ENCODE measurements around the gene PHTF1.
A peak's percentile ranks its signal among the peaks of the same experiment; 100 is the strongest.
"Not testable (repeated sequence)": the region's sequence is repeated elsewhere in the genome, so short reads cannot be mapped to it uniquely, and the experiment has no call there.

Gene PHTF1

DNA sequence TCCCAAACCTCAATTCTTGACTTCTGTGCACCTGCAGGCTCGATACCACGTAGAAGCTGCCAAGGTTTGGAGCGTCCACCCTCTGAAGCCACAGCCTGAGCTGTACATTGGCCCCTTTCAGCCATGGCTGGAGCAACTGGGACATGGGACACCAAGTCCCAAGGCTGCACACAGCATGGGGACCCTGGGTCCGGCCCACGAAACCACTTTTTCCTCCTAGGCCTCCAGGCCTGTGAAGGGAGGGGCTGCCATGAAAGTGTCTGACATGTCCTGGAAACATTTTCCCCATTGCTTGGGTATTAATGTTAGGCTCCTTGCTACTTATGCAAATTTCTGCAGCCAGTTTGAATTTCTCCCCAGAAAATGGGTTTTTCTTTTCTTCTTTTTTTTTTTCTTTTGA is 40.7 kb downstream of the PHTF1 start:
- not testable (repeated sequence) for DNase-seq (ENCODE audit: low read depth, low spot score)

- DNase-seq (ENCODE audit: low read depth, low spot score), result not testable (repeated sequence)
Measured at GRCh38 chr1:113717506-113717905, 41.8 kb downstream of the PHTF1 start.

GRCh38 chr1:113714606-113715269 is 44.5 kb downstream of the PHTF1 start:
- DNase-seq (ENCODE audit: low read depth, low spot score), result no peak

DNA sequence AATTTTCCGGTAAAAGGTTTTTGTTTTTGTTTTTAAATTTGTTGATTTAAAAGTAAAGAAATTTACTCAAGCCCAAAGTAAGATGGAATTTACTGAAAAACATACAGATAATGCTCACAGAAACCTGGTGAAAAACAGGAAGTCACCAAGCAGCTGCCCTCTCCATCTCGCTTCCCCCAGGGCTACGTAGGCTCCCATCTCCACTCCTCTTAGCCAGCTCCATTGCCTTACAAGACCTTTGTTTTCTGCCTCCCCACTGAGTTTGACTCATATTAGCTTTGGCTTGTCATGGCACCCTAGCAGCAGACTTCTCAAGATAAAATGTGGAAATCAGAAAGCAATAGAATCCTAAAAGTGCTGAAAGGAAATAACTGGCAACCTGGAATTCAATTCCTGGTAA is 57.9 kb downstream of the PHTF1 start:
- DNase-seq (ENCODE audit: low read depth, low spot score), result peak; percentile 33

- DNase-seq (ENCODE audit: low read depth, low spot score), result no peak
Measured at GRCh38 chr1:113694910-113695309, 64.4 kb downstream of the PHTF1 start.

- DNase-seq (ENCODE audit: low read depth, low spot score), result no peak
Measured at GRCh38 chr1:113692824-113693431, 66.4 kb downstream of the PHTF1 start.

DNA sequence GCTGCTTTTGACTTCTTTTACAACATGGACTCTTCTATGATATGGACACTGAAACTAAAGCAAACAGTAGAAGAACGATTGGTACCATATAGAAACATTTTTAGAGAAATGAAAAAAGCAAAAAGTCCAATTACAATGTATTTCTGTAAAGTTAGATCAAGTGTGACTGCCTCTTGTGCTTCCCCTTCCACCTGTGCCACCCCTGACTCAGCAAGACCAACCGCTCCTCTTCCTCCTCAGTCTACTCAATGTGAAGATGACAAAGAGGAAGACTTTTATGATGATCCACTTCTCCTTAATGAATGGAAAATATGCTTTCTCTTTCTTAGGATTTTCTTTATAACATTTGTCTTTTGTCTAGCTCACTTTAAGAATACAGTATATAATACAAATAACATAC is 66.9 kb downstream of the PHTF1 start:
- no peak for DNase-seq (ENCODE audit: low read depth, low spot score)

- DNase-seq (ENCODE audit: low read depth, low spot score), result no peak
Measured at GRCh38 chr1:113691184-113691583, 68.1 kb downstream of the PHTF1 start.

GRCh38 chr1:113686891-113687618 is 72.2 kb downstream of the PHTF1 start:
- no peak for DNase-seq (ENCODE audit: low read depth, low spot score)

GRCh38 chr1:113684153-113684541 is 75.1 kb downstream of the PHTF1 start:
- no peak for DNase-seq (ENCODE audit: low read depth, low spot score)

DNA sequence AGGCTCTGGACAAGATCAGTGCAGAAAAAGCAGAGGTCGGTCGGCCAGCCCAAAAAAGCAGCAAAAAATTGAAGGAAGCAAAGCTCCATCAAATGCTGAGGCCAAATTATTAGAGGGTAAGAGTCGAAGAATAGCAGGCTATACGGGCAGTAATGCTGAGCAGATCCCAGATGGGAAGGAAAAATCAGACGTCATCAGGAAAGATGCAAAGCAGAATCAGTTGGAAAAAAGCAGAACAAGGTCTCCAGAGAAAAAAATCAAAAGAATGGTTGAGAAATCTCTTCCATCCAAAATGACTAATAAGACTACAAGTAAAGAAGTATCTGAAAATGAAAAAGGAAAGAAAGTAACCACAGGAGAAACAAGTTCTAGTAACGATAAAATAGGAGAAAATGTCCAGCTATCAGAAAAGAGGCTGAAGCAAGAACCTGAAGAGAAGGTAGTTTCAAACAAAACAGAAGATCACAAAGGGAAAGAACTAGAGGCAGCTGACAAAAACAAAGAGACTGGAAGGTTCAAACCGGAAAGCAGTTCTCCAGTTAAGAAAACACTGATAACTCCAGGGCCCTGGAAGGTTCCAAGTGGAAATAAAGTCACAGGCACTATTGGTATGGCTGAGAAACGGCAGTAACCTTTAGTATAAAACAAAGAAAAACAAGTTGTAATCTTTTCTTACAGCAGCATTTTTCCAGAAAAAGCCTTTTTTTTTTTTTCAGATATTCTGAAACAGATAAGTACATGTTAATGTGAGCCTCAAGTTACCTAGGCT is 75.7 kb downstream of the PHTF1 start:
- no peak for DNase-seq (ENCODE audit: low read depth, low spot score)

DNA sequence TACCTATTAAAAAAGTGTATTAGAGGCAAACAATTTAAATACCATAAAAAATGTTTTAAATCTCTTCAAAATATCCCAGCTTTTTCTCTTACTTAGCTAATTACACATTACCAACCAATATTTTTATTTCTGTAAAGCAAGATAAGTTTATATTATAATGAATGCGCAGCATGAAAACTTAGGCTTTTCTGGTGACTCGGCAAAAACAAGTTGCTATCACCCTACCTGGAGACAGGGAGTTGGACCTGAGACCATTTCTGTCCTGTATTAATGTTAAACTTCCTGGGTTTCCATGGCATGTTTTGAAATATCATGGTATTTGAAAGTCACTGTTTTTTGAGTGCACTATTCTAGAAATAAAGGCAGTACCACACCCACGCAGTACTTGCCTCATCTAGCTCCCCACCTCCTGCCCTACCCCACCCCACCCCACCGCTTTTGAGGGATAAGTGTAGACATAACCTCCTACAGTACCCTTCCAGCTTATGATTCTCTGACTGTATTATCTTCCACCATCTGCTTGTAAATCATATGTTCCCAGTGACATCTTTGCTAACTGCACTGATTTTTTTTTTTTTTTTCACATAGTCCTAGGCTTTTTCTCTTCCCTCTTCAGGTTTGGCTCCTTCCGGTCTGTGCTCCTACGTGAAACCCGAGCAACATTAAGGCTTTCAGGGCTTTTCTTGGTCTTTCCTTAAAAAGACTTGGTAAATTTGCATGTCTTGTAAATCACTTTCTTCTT is 77.5 kb downstream of the PHTF1 start:
- no peak for DNase-seq (ENCODE audit: low read depth, low spot score)

- no peak for DNase-seq (ENCODE audit: low read depth, low spot score)
Measured at GRCh38 chr1:113678159-113678469, 81.2 kb downstream of the PHTF1 start.

- no peak for DNase-seq (ENCODE audit: low read depth, low spot score)
Measured at GRCh38 chr1:113677250-113678158, 81.8 kb downstream of the PHTF1 start.

DNA sequence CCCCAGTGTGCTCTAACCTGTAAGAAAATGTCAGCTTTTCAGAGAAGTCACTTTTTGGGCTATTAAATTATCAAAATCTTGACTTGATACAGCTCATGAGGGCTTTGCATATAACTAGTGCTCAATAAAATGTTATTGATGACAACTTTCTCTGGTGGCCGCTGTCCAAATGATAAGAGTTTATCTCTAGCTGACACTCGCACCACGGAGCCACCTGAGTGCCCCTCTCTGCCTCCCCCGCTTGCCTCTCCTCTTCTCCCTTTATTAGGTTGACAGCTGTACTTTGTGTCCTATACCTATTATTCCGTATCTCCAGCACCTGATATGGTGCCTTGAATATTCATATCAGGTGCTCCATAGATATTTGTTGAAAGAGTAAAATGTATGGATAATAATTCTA is 82.8 kb downstream of the PHTF1 start:
- DNase-seq (ENCODE audit: low read depth, low spot score), result no peak

DNA sequence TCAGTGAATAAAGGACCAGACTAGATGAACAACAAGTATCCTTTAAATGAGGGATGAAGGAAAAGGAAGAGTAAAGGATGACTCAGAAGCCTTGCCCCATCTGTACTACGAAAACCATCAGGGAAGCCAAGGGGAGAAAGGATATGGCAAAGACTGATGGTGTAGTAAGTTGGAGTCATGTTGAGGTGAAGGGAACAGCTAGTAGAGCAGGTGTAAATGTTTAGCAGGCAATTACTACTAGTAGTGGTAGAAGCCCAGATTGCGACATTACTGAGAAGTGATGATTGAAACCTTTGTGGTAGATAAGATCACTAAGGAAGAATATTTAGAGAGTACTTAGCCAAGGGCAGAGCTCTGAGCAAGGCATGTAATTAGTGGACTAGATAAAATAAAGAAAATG is 84.0 kb downstream of the PHTF1 start:
- DNase-seq (ENCODE audit: low read depth, low spot score), result no peak

DNA sequence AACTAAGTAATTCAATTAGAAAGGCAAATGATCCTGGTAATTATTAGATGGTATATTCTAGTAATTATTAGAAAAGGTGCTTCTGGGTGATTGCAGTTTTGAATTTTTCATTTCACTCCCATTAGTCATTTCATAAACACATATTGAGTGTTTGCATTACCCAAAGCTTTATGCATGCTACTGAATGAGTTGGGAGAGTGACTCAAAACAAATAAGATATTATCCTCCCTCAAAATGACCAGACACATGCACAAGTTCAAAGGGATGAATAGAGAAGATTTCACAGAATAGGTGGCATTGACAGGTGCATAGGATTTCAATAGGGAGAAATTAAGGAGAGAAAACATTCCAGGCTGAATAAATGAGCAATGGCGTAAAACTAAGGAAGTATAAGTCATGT is 84.7 kb downstream of the PHTF1 start:
- no peak for DNase-seq (ENCODE audit: low read depth, low spot score)

DNA sequence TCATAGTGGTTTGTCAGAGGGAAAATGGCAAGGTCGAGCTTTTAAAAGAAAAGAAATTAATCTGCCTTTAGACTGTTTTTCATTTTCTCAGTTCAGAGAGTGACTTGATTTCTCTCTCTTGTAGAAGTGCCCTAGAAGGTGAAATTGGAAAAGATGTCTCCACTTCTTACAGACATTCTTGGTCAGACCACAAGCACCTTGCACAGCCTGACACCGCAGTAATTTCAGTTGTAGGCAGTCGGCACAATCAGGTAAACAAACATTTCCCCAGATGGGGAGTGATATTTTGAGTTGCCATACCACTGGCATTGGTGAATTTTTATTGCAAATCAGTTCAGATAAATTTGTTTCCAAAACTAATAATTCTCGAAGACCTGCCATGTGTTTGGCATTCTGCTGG is 86.8 kb downstream of the PHTF1 start:
- DNase-seq (ENCODE audit: low read depth, low spot score), result no peak

- no peak for DNase-seq (ENCODE audit: low read depth, low spot score)
Measured at GRCh38 chr1:113670650-113671049, 88.6 kb downstream of the PHTF1 start.

GRCh38 chr1:113669988-113670387 is 89.3 kb downstream of the PHTF1 start:
- DNase-seq (ENCODE audit: low read depth, low spot score), result no peak

DNA sequence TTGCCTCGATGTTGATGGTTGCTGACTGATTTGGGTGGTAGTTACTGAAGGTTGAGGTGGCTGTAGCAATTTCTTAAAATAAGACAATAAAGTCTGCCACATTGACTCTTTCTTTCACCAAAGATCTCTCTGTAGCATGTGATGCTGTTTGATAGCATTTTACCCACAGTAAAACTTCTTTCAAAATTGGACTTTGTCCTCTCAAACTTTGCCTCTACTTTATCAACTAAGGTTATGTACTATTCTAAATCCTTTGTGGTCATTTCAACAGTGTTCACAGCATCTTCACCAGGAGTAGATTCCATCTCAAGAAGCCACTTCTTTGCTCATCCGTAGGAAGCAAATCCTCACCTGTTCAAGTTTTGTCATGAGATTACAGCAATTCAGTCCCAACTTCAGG is 93.2 kb downstream of the PHTF1 start:
- DNase-seq (ENCODE audit: low read depth, low spot score), result no peak
